Prostate gland (tissue), 2 donors: ENCODE measurements around the gene KCNN2. TPM values are rescaled to one million over a fixed set of nuclear protein-coding genes. Genes with fewer than 3 reads are reported as not detected.

Source experiments
- DNase-seq: peaks from one replicate; pipeline ENCODE4 v3.0.0-alpha.2; 2019; ENCODE audit warnings: low spot score
- H3K27ac ChIP-seq, 2 donors: fragments of 200-600 bp; sonication (generic); 2 replicates each; pipeline ENCODE4 v1.5.1; 2017 to 2019
- H3K27me3 ChIP-seq: fragments of 200-600 bp; sonication (generic); replicated peaks from 2 replicates; pipeline ENCODE4 v1.5.1; 2019; ENCODE audit not compliant: insufficient read depth
- H3K36me3 ChIP-seq, 2 donors: fragments of 200-600 bp; sonication (generic); 1 replicate in 1 of 2; 2 replicates in 1 of 2; pipeline versions ENCODE4 v1.5.1 to v1.8.1; 2017 to 2019
- H3K4me1 ChIP-seq: fragments of 200-600 bp; sonication (generic); replicated peaks from 2 replicates; pipeline ENCODE4 v1.5.1; 2019
- H3K4me3 ChIP-seq, 2 donors: fragments of 200-600 bp; sonication (generic); 2 replicates each; pipeline ENCODE4 v1.5.1; 2017 to 2019
- H3K9me3 ChIP-seq: fragments of 200-600 bp; sonication (generic); 2 replicates; pipeline ENCODE4 v1.5.1; 2017
- CTCF ChIP-seq, 4 experiments: fragments of 200-600 bp in 2 of 4; fragments of 450-650 bp in 2 of 4; sonication (generic) in 2 of 4; IDR thresholded peaks; 1 replicate in 3 of 4; 2 replicates in 1 of 4; pipeline ENCODE4 v1.5.1; 2016 to 2019; ENCODE audit warnings: antibody characterized with exemption in 4 of 4, mild to moderate bottlenecking in 2 of 4, moderate library complexity in 2 of 4
- POLR2A ChIP-seq: fragments of 450-650 bp; IDR thresholded peaks from one replicate; pipeline ENCODE4 v1.6.1; 2016; ENCODE audit warnings: antibody characterized with exemption, mild to moderate bottlenecking
- POLR2AphosphoS5 ChIP-seq: sonication (generic); formaldehyde crosslinking; IDR thresholded peaks from one replicate; pipeline ENCODE4 v1.6.1; 2017; ENCODE audit warnings: antibody characterized with exemption
- WGBS: methylation state at CpG from one replicate; pipeline ENCODE4 v1.1.5; 2018; 5-methylcytosine and 5-hydroxymethylcytosine counted together
- intact Hi-C: fragments of 100-400 bp; cut with DNase I; formaldehyde crosslinking; loops from one replicate; pipeline ENCODE4 v1.14.2; 2022
- total RNA-seq, 2 donors: library from RNA; depleted of rRNA; stranded (reverse); fragments of >200 nt; gene quantifications; one replicate each; pipeline ENCODE4 v1.1.0, GENCODE V29; 2016

Gene KCNN2
- total RNA-seq, 2 donors from 2014 or later, result 13.9 to 15.3 TPM

- DNase-seq, result no peak
- TF ChIP-seq POLR2A (no peak), CTCF (IDR thresholded peaks at IDR 0.05) (no peak), POLR2AphosphoS5 (no peak)
- Histone ChIP-seq H3K4me3 (peak overlapping the region; percentile 42 to 61), H3K36me3 (no peaks in the 10 kb centered on the region), H3K27me3 (no peaks in the 10 kb centered on the region), H3K4me1 (no peaks in the 10 kb centered on the region), H3K27ac (no peak overlapping the region), H3K9me3 (no peaks in the 10 kb centered on the region)
- intact Hi-C loops, result no loop called here
- 10% methylated on average over 5 of the region's 5 CpGs for WGBS
Measured at GRCh38 chr5:114360357-114360756, 1.5 kb upstream of the KCNN2 start.

- H3K27ac ChIP-seq, result peak overlapping the region; percentile 58 to 73
- TF ChIP-seq POLR2AphosphoS5, result no peak
- peak in 3 of 4 experiments; percentile 17 to 48 (median 26) for TF ChIP-seq CTCF (IDR thresholded peaks at IDR 0.05)
Measured at GRCh38 chr5:114360816-114361723, 800 bp upstream of the KCNN2 start.

GRCh38 chr5:114362197-114362976 lies 517 bp downstream of the KCNN2 start:
- TF ChIP-seq POLR2A (no peak), POLR2AphosphoS5 (no peak), CTCF (IDR thresholded peaks at IDR 0.05) (no peak)
- DNase-seq, result no peak
- H3K36me3 ChIP-seq, result no peaks in the 10 kb centered on the region
- H3K4me3 ChIP-seq, result peak overlapping the region; percentile 42 to 61
- no peaks in the 10 kb centered on the region for H3K4me1 ChIP-seq
- 1% methylated on average over 71 of the region's 87 CpGs for WGBS
- no peaks in the 10 kb centered on the region for H3K27me3 ChIP-seq
- intact Hi-C loops, result no loop called here
- peak overlapping the region; percentile 58 to 73 for H3K27ac ChIP-seq
- H3K9me3 ChIP-seq, result no peaks in the 10 kb centered on the region

More at GRCh38 chr5:114360816-114361723, 800 bp upstream of the KCNN2 start:
- H3K27me3 ChIP-seq, result no peaks in the 10 kb centered on the region
- H3K9me3 ChIP-seq, result no peaks in the 10 kb centered on the region
- H3K36me3 ChIP-seq, result no peaks in the 10 kb centered on the region
- intact Hi-C loops, result no loop called here
- peak; percentile 52 for DNase-seq
- under 1% methylated on average over 76 of the region's 78 CpGs for WGBS
- H3K4me1 ChIP-seq, result no peaks in the 10 kb centered on the region
- peak overlapping the region; percentile 42 to 61 for H3K4me3 ChIP-seq

- Histone ChIP-seq H3K27ac (peak overlapping the region; percentile 58 to 73), H3K27me3 (no peaks in the 10 kb centered on the region), H3K4me3 (peak overlapping the region; percentile 42 to 61), H3K9me3 (no peaks in the 10 kb centered on the region), H3K36me3 (no peaks in the 10 kb centered on the region), H3K4me1 (no peaks in the 10 kb centered on the region)
- 3% methylated on average over 61 of the region's 62 CpGs for WGBS
- TF ChIP-seq CTCF (IDR thresholded peaks at IDR 0.05) (no peak), POLR2AphosphoS5 (no peak), POLR2A (no peak)
- peak; percentile 11 for DNase-seq
- intact Hi-C loops, result no loop called here
Measured at GRCh38 chr5:114362977-114363761, 1.3 kb downstream of the KCNN2 start.
